ENCODE measurements around the gene WNT7A.
"Not testable (repeated sequence)": the region's sequence is repeated elsewhere in the genome, so short reads cannot be mapped to it uniquely, and the experiment has no call there.

WNT7A gene

DNA sequence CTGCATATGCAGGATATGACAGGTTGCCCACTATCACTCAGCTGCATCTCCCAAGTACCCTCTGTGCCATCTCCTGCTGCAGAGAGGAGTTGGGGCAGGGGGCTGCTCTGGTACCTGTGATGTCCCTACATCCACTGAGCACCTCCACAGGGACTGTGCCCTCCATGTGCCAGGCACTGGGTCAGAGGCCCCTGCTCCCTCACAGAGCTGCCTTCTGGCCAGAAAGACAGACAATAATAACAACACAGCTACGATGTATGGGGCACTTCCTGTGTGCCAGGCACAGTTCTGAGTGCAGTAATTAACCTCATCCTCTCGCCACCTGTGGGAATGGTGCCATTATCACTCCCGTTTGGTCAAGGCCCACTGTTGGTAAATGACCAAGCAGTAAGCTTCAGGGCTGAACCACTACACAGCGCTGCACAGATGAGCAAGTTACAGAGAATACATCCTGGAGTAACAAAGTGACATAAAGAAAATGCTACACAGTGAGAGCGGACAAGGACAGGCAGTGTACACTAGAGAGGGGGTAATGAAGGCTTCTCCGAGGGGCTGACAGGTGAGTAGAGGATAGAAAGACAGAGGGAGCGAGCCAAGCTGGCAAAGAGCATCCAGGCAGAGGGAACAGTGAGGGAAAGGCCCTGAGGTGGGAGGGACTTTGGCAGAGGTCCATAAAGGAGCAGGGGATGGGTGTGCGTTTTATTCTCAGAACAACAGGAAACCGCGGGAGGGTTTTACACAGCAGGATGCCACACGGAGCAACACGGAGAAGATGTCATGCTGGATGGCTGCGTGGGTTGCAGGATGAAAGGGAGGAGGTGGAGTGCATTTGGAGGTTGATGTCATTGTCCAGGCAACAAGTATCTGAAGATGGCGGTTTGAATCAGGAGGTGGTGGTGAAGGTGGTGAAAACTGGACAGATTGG is 13.6 kb downstream of the WNT7A start:
- in situ Hi-C loops (cut with MboI; ENCODE audit: low sequenced_read_pairs), result no loop called here

DNA sequence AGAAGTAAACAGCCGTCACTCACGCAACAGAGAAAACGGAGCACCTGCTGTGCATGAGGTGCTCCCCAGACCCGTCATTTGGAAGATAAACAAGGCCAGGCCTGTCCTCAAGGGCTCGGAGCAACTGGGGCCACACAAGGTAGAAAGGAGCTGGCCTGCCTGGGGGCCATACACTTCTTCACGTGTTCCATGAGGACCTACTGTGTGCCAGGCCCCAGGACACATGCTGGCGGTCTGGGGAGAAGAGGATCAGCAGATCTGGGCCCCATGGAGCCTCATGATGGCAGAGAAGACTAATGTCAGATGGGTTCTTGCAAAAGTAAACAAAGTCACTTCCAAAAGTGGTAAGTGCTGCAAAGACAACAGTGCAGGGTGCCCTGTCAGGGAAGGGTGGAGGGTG is 14.3 kb downstream of the WNT7A start:
- in situ Hi-C loops (cut with MboI; ENCODE audit: low sequenced_read_pairs), result no loop called here

DNA sequence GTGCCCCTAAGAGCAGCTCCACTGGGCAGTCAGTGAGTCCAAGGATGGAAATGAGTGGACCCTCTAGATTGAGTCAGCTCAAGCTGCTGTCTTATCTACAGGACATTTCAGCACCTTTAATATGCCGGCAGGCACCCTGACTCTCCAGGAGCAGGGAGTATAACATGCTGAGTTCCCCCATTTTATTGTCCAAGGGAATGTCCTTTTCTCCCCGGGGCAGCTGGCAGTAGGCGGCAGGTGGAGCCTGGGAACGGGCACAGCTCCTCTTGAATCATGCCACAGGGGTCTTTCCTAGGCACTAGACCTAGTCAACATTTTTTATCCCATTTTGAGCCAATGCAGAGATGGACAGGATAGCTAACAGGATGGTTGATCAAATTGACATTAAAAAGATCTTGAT is 14.8 kb downstream of the WNT7A start:
- in situ Hi-C loops (cut with MboI; ENCODE audit: low sequenced_read_pairs), result no loop called here

DNA sequence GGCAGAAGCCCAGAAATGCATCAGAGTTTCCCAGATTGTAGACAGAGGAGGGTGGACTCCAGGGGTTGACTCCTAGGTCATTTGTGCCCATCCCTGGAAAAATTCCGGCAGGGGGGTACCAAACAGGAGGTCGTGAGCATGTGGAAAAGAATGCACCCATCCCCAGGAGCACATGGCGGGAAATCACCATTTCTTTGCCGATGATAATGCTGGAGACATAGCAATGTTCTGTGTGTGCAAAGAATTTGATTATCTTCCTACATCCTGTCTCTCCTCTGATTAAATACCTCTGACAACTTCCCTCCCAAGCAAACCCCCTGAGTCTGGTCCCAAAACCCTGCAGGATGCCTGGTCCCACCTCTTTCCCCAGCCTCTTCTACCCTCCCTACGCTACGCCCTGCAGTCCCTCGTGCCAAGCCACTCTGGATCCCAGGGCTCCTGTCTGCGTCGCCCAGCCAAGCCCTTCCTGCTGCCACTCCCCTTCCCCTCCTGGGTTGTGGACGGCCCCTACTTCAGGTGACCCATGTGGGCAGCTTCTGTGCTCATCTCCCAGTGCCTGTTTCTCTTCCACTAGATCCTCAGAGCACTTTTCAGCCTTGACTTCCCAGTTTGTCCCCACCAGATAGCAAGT is 15.8 kb downstream of the WNT7A start:
- in situ Hi-C loops (cut with MboI; ENCODE audit: low sequenced_read_pairs), result no loop called here

DNA sequence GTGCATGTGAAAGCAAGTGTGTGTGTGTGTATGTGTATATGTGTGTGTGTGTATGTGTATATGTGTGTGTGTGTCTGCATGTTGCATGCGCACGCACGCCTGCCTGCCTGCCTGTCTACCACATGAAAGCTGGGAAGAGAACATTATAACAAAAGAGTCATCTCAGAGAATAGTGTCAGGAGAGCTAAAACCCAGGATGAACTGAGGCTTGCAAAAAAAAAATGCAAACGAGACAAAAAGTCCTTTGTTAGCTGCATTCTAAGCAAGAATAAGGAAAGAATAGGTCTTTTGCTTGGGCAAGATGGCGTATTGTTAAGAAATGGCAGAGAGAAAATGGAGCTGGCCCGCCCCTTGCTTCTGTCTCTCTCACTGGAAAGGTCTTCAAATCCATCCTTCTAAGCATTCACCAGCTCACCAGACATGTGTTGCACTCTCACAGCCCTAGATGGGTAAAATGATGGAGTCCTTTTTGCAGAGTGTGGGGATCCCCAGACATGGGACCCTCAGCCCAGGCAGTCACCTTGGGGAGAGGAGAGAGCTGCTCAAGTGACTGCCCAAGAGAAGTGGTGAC is 16.4 kb downstream of the WNT7A start:
- in situ Hi-C loops (cut with MboI; ENCODE audit: low sequenced_read_pairs), result no loop called here

DNA sequence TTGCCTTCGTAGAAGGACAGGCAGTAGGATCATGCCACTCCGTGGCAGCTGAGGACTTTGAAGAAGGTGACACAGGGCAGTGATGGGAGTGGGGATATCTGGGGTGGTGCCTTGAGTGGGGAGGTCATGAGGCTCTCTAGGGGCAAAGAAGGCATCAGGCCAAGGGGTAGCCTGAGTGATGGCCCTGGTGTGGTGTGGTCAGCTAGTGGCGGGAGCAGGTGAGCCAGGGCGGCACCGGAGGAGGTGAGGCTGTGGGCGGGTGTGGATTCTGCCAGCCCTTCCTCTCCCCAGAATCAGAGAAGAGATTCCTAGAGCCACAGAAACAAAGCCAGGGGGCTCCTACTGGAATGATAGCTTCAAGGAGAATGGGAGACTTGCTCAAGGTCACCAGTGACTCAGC is 18.4 kb downstream of the WNT7A start:
- in situ Hi-C loops (cut with MboI; ENCODE audit: low sequenced_read_pairs), result no loop called here

DNA sequence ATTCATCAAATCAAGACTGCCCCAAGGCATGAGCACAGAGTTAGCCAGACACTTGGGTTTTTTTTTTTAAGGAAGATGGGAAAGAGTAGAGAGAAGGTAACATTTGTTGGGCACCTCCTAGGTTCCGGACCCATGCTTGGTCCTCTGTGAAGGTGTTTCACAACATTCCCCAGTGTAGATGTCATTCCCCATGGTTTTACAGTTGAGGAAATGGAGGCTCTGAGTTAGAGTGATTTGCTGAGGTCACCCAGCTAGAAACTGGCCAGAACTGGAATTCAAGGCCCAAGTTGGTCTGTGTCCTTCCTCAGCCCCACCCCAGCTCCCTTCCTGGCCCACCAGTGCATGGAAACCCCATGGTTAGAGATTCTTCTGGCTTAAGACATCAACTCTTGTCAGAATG is 19.9 kb downstream of the WNT7A start:
- in situ Hi-C loops (cut with MboI; ENCODE audit: low sequenced_read_pairs), result no loop called here

DNA sequence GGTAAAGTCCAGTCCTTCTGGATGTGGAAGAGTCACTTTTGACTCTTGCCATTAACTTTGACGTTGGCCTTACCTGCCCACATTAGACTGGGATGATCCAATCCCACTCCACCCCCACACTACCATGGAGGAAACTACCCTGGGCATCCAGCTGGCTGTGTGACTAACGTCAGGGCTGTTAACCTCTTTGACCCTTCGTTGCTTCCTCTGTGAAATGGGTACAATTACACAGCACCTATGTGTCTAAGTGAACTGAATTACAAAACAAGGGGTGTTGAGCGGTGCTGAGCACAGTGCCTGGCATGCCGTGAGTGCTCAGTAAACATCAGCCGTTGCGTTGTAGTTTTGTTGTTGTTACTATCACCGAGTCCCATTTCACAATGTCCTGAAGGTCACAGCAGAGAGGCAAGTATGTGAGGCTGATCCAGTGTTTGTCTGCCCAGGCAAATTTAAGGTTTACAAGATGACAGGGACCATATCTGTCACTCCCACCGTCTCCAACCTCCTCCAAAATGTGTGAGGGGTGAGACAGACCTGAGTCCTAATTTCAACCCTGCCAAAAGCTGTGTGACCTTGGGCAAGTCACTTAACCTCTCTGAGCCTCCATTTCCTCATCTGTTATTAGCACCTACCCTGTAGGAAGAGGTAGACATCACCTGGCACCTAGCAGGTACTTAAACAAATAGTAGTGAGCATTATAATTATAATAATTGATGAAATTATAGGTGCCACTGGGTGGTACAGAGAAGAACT is 20.9 kb downstream of the WNT7A start:
- in situ Hi-C loops (cut with MboI; ENCODE audit: low sequenced_read_pairs), result no loop called here

DNA sequence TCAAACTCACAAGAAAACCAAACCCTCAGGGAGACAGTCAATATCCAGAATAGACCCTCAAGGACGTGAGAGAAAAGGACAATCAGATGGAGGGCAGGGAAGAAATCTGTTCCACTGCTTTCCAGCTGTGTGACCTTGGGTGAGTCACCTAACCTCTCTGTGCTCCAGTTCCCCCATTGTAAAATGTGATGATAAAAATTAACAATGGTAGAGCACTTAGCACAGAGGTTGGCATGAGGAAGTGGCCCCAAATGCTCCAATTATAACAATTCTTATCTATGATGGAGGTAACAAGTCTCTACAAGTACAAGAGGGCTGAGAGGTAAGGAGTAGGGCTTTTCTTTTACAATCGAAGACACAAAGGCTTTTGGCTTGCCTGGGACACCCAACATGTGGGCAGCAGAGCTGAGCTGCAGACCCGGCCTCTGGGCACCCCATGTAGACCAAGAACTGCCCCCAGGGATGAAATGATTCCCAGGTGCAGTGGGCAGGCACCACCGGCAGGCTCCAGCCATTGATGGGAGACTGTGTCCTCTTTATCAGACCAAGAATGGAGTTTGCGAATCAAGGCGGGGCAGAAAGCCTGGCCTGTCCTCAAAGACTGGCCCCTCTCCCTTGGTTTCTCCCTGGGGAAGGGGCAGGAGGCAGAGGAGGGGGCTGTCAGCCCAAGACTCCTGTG is 22.0 kb downstream of the WNT7A start:
- in situ Hi-C loops (cut with MboI; ENCODE audit: low sequenced_read_pairs), result no loop called here

DNA sequence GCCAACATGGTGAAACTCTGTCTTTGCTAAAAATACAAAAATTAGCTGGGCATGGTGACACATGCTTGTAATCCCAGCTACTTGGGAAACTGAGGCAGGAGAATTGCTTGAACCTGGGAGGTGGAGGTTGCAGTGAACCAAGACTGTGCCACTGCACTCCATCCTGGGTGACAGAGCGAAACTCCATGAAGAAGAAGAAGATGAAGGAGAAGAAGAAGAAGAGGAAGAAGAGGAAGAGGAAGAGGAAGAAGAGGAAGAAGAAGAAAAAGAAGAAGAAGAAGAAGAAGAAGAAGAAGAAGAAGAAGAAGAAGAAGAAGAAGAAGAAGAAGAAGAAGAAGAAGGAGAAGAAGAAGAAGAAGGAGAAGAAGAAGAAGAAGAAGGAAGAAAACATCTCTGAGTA is 23.2 kb downstream of the WNT7A start:
- in situ Hi-C loops (cut with MboI; ENCODE audit: low sequenced_read_pairs), result not testable (repeated sequence)

DNA sequence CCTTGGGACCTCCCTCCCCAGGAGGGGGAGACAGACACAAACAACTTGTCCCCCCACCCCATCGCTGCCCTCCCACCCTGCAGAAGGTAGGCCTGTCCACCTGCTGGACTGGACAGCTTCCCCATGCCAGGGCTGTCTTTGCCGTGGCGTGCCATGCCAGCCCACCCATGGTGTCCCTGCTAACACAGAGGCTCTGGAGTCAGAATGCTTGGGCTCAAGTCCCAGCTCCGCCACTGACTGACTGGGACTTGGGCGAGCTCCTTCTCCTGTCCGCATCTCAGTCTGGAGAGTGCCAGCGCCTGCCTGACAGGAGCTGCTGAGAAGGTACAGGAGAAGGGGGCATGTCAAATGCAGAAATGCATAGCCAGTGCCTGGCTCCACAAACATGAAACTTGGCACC is 23.9 kb downstream of the WNT7A start:
- in situ Hi-C loops (cut with MboI; ENCODE audit: low sequenced_read_pairs), result no loop called here

DNA sequence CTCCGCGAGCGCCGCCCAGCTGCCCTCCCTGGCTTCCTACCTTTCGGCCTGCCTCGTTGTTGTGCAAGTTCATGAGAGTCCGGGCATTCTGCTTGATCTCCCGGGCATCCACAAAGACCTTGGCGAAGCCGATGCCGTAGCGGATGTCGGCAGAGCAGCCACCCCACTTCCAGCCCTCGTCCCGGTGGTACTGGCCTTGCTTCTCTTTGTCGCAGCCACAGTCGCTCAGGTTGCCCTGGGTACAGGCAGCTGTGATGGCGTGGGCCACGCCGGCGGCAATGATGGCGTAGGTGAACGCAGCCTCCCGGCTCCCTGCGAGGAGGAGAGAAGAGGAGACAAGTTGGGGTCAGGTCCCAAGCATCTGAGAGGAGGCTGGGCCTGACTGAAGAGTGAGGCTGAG is 25.4 kb downstream of the WNT7A start:
- in situ Hi-C loops (cut with MboI; ENCODE audit: low sequenced_read_pairs), result no loop called here

DNA sequence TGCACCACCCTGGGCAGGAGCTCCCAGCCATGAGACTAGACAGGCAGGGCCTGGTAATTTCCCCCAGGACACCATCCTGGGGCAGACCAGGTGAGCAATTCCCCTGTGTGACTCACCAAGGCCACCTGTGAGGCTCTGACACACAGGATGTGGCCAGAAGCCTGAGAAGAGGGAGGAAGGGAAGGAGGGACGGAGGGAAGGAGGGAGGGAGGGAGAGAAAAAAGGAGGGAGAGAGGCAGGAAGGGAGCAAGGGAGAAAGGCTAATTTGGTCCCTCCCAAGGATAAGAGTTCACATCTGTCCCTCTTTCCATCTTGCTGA is 25.9 kb downstream of the WNT7A start:
- in situ Hi-C loops (cut with MboI; ENCODE audit: low sequenced_read_pairs), result no loop called here

DNA sequence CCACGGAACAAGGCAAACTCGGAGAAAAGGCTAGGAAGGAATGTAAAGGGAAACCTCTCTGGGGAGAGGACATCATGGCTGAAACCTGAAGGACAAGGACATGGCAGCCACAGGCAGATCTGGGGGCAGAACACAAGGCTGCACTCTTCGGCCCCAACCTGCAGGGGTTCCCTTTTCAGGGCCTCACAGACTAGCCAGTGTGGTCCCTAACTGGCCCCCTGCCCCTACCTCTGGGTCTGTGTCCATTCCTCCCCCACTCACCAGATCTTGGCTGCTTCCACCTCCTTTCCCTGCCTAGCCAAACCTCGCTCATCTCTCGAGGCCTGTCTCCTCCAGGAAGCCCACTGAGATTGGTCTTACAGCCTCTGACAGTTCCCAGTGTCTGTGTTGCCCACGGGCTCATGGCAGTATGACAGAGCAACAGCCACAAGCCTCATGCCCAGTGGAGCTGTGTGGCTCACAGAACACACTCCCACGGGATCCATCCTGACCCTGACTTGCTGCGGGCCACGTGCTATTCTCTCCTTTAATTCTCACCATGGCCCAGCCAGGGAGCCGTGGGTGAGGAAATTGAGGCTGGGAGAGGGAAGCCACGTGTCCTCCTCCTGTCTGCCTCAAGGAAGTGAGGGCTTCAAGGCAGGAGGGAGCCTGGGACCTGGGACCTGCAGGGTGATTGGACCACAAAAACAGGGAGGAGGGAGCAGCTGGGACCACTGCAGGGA is 26.5 kb downstream of the WNT7A start:
- in situ Hi-C loops (cut with MboI; ENCODE audit: low sequenced_read_pairs), result no loop called here

DNA sequence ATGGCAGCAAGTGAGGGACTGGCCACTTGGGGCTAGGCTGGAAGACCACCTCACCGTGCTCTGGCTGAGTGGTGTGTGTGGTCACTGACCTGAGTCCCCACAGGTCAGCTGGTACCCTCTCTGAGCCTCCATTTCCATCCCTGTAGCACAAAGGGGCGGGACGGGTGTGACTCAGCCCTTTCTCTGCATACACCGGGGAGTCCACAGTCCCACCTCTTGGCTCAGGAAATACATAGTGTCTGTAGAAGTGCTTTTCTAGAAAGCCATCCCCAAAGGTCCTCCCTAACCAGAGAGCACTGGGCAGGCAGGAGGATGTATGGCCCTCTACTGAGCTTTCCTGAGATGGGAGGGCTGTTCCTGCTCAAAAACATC is 27.2 kb downstream of the WNT7A start:
- in situ Hi-C loops (cut with MboI; ENCODE audit: low sequenced_read_pairs), result no loop called here

DNA sequence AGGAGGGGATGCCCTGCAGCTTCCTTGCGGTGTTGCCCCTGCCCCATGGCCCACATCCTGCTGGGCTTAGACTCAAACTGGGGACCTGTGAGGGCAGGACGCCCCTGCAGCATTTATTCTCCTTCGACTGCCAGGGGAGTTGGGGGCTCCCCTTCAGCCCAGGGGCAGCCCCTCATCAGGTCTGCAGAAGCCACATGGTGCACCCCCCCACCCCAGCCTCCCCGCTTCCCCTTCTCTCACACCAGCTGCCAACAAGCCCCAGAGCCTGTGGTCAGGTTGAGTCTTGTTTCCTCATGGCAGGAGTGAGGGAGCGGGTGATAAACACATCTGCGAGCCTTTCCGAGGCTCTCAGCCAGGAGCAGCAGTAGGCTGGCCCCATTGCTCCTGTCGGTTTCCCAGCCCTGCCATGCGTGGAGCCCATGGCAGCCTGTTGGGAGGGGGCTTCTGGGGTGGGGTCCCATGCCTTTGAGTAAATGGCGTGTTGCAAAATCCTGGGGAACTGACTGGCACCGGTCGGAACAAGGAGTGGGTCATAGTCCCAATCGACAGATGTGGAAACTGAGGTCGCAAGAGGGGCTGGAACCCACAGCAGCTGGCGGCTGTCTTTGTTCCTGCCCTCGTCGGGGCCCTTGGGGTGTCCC is 27.8 kb downstream of the WNT7A start:
- in situ Hi-C loops (cut with MboI; ENCODE audit: low sequenced_read_pairs), result no loop called here

DNA sequence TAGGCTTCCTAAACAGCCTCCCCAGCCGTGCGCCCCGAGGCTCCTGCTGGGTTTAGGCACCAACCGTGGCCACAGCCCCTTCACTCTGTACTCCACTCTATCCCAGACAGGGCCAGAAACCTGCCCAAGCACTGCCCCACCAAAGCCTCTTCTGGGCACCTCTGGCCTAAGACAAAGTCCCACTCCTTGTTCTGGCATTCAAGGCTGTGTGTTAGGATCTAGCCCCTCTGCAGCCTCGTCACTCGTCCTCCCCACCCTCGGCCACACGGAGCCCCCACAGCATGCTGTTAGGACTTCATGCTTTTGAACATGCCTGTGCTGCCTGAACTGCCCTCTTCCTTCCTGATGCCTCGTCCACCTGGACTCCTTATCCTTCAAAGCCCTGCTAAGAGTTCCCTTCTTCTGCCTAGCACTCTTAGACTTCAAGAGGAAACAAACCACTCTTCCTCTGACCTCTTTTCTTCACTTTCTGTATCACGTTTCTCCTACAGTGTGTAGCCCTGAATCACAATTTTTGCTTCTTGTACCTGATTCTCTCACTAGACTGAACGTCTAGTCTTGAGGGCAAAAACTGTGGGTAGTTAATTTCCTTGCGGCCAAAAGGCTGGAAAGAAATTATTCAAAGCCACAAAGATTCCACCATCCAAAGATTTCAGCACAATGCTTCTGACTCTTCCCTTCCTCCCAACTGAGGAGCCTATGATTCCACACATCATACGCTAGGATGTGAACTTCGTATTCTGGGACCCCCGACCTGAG is 28.6 kb downstream of the WNT7A start:
- in situ Hi-C loops (cut with MboI; ENCODE audit: low sequenced_read_pairs), result no loop called here

DNA sequence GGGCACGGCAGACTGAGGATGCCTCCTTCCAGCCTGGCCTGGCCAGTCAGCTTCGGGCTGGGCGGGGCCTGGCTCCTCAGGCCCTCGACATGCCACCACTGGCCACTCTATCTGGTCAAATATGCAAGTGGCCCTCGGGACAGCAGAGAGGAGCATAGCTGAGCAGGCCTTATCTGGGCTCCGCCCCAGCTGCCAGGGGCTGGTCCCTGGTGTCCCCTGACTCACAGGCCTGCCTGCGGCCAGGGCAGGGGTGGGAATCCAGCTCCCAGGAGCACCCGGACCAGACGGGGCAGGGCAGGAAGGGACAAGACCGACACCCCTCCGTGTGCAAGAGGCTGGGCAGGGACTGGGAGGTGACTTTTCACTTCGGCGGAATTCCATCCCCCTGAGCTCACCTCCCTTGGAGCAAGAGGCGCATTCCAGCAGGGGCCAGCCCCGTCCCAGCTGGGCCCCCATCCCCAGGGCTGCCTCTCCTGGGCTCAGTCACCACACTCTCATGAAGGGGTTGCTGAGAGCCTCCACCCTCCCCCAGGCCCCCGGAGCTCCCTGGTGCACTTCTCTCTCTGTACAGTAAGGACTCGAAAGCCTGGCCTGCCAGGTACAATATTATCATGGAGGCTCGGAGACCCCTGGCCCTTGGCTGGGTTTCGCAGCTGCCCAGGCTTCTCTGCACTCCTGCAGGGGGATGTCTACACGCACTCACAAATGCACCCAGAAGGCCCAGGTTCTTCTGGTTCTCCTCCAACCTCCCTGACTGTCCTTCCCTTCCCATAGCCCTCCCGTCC is 29.5 kb downstream of the WNT7A start:
- in situ Hi-C loops (cut with MboI; ENCODE audit: low sequenced_read_pairs), result no loop called here

Data from HL-60/S4 treated with retinoic acid at 250 ng/mL for 4 days and 3 days (cell line).